ENCODE data around the gene RAX. TPM values are rescaled to one million over a fixed set of nuclear protein-coding genes. Genes with fewer than 3 reads are reported as not detected.

Gene RAX
- total RNA-seq (ENCODE audit: unreplicated experiment), result not detected
- long read RNA-seq, result 0 reads

DNA sequence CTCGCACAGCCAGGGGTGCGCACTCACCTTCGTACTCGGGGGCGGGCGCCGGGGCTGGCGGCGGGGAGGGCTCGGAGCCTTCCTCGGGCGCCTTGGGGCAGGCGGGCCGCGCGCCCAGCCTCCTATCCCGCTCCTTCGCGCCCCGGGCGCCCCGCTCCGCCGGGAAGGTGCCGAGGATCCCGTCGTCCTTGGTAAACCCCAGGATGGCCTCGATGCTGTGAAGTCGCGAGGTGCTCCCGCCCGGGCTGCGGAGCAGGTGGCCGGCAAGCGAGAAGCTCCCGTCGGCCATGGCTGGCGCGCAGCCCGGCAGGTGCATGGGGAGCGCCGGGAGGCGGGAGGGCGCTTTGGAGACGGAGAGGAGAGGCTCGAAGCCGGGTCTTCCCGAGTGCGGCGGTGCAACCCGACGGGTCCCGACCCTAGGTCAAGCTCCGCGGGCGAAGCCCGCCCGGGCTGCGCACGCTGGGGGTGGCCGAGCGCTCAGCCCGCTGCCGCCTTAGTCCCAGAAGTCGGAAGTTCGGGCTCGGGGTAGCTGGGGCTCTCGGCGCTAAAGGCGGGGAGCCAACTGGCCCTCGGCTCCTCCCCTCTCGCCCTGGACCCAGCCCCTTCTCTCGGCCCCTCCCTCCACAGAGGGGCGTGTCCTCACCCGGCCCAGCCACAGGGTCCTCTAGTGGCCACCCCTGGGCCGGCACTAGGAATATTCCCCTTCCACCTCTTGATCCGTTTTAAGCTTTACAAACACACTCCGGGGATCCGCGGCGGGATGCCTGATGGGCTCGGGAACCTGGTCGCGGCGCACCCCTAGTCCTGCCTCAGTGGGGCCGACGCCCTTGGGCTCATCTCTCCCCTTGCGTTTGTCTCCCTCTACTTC is at the start of gene RAX:
Gene RAX, minus strand, starts transcription at position 564 of the 868 bp plus-strand sequence. Its CDS starts 248 bp downstream, at position 316.
- peaks cover 4% of the 10 kb centered on the region for H3K36me3 Mint-ChIP-seq (ENCODE audit: low read depth, unreplicated experiment)
- H3K9me3 Mint-ChIP-seq (ENCODE audit: unreplicated experiment), result no peaks in the 10 kb centered on the region
- peak; percentile 75 for DNase-seq (ENCODE audit: low spot score)
- no peak within 1 kb of the TSS for H3K27ac Mint-ChIP-seq (ENCODE audit: unreplicated experiment)
- H3K4me1 Mint-ChIP-seq (ENCODE audit: unreplicated experiment), result peaks cover 6% of the 10 kb centered on the region
- TF ChIP-seq, protein P1, sequence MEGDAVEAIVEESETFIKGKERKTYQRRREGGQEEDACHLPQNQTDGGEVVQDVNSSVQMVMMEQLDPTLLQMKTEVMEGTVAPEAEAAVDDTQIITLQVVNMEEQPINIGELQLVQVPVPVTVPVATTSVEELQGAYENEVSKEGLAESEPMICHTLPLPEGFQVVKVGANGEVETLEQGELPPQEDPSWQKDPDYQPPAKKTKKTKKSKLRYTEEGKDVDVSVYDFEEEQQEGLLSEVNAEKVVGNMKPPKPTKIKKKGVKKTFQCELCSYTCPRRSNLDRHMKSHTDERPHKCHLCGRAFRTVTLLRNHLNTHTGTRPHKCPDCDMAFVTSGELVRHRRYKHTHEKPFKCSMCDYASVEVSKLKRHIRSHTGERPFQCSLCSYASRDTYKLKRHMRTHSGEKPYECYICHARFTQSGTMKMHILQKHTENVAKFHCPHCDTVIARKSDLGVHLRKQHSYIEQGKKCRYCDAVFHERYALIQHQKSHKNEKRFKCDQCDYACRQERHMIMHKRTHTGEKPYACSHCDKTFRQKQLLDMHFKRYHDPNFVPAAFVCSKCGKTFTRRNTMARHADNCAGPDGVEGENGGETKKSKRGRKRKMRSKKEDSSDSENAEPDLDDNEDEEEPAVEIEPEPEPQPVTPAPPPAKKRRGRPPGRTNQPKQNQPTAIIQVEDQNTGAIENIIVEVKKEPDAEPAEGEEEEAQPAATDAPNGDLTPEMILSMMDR (IDR thresholded peaks at IDR 0.05; ENCODE audit: unreplicated experiment), result no peak
- H3K4me3 Mint-ChIP-seq (ENCODE audit: unreplicated experiment), result peak within 1 kb of the TSS; percentile 69
- H3K27me3 Mint-ChIP-seq (ENCODE audit: unreplicated experiment), result peaks cover 35% of the 10 kb centered on the region

DNA sequence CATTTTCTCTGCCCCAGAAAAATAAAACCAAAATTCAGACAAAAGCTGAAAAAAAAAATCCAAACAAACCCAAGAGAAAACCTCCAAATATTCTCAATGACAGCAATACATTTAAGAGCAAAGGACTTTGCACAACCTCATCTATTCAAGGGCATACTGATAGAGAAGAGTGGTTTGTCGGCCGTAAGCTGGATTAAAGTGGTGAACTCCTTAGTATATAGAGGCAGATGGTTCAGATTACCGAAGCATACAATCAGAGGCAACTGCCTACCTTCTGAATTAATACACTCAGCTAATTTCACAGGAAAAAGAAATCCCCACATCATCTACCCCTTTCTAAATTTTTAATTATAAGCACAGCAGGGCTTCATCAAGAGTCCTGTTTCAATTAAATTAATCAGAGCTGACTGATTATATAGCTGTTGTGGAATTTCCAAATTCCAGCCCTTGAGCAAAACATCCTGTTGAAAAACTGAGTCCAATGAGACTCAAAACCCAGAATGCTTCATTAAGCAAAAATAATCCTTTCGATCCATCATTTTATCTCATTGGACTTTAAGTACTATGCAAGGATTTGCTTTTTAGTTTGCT is 45.3 kb upstream of the RAX start, which contains the start of gene CPLX4:
Gene CPLX4, minus strand, starts transcription at position 190 of the 591 bp plus-strand sequence. Its CDS starts 187 bp downstream, at position 3.
- Mint-ChIP-seq H3K4me1 (ENCODE audit: unreplicated experiment) (no peaks in the 10 kb centered on the region), H3K9me3 (ENCODE audit: unreplicated experiment) (no peaks in the 10 kb centered on the region), H3K4me3 (ENCODE audit: unreplicated experiment) (no peak within 1 kb of the TSS), H3K27ac (ENCODE audit: unreplicated experiment) (no peak within 1 kb of the TSS), H3K36me3 (ENCODE audit: low read depth, unreplicated experiment) (no peaks in the 10 kb centered on the region), H3K27me3 (ENCODE audit: unreplicated experiment) (peaks cover 5% of the 10 kb centered on the region)
- DNase-seq (ENCODE audit: low spot score), result no peak
- TF ChIP-seq, protein P1 (IDR thresholded peaks at IDR 0.05; ENCODE audit: unreplicated experiment), result no peak

DNA sequence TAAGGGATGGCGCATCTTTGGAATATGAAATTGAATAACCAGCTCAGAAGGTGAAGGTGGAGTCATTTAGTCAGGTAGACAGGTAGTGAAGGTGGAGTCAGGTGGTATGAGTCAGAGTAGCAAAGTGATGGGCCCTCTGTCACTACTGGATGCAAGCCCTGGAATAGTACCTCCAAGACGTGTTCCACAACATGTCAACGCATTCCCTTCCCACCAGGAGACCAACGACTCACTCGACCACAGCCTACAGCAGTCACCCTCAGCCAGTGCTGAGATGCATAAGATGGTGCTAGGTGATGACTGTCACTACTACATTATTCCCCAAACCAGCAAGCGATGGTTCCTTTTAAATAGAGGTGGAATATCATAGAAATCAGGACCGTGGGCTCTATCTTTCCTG is 38.4 kb upstream of the RAX start:
- Mint-ChIP-seq H3K9me3 (ENCODE audit: unreplicated experiment) (no peaks in the 10 kb centered on the region), H3K36me3 (ENCODE audit: low read depth, unreplicated experiment) (no peaks in the 10 kb centered on the region), H3K27me3 (ENCODE audit: unreplicated experiment) (peaks cover 5% of the 10 kb centered on the region), H3K4me3 (ENCODE audit: unreplicated experiment) (no peak overlapping the region), H3K4me1 (ENCODE audit: unreplicated experiment) (no peaks in the 10 kb centered on the region), H3K27ac (ENCODE audit: unreplicated experiment) (no peak overlapping the region)
- TF ChIP-seq, protein P1 (IDR thresholded peaks at IDR 0.05; ENCODE audit: unreplicated experiment), result no peak
- no peak for DNase-seq (ENCODE audit: low spot score)

DNA sequence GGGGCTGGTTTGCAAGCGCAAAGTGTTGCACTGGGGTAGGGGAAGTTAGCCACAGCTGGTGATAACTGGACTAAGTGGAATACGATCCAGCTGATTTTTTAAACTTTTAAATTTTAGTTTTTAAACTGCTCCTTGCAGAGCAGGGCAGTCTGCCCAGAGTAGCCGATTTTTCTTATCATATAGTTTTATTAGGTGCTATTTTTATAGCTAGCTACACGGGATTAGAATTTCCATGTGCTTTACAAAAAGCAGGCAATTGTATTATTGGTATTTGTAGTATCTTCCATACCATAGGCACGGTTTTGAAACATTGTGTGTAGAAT is 35.6 kb upstream of the RAX start:
- Mint-ChIP-seq H3K4me1 (ENCODE audit: unreplicated experiment) (no peaks in the 10 kb centered on the region), H3K9me3 (ENCODE audit: unreplicated experiment) (no peaks in the 10 kb centered on the region), H3K4me3 (ENCODE audit: unreplicated experiment) (no peak overlapping the region), H3K27me3 (ENCODE audit: unreplicated experiment) (peaks cover 7% of the 10 kb centered on the region), H3K27ac (ENCODE audit: unreplicated experiment) (no peak overlapping the region), H3K36me3 (ENCODE audit: low read depth, unreplicated experiment) (no peaks in the 10 kb centered on the region)
- TF ChIP-seq, protein P1 (IDR thresholded peaks at IDR 0.05; ENCODE audit: unreplicated experiment), result no peak
- no peak for DNase-seq (ENCODE audit: low spot score)

All from endothelial cell (in vitro differentiated cells).